HG02870 (cell line): ENCODE measurements around the gene UBN1.

Source experiments
- ATAC-seq: cut with Tn5 transposase; IDR thresholded peaks from one replicate; pipeline ENCODE4 v1.9.1; 2021; ENCODE audit warnings: mild to moderate bottlenecking, moderate library complexity; ENCODE audit not compliant: unreplicated experiment

The UBN1 gene

DNA sequence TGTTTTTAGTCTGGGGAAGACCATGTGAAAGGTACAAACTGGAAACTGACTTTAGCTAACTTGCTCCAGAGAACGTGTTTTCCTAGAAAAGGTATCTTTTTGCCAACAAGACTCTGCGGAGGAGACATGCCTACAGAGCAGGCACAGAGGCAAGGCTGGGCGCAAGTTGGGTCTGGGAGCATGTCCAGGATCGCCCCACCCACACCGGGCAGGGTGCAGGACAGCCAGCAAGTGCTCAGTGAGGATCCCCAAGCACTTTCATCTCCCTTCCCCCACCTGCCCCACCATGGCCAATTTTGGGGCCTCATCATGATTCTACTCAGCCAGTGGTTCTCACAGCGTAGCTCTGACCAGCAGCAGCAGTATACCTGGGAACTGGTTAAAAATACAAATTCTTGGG is 26.6 kb upstream of the UBN1 start:
- ATAC-seq = no peak

GRCh38 chr16:4825196-4825595 is 22.1 kb upstream of the UBN1 start:
- no peak for ATAC-seq

DNA sequence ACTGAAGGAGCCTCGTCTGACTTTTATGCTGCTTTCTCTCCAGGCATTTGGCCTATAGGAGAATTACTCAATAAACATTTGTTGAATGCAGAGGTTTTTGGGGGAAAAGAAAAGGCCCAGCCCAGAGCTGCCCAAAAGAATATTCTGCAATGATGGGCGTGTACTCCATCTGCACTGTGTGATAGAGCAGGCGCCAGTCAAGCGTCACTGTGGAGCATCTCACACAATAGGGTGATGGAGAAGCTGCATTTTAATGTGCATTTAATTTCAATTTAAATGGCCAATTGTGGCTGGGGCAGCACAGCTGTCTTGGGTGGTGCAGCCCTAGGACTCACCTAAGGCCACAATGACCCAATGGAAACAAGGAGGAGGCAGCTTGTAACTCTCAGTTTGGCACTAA is 20.8 kb upstream of the UBN1 start:
- no peak for ATAC-seq

DNA sequence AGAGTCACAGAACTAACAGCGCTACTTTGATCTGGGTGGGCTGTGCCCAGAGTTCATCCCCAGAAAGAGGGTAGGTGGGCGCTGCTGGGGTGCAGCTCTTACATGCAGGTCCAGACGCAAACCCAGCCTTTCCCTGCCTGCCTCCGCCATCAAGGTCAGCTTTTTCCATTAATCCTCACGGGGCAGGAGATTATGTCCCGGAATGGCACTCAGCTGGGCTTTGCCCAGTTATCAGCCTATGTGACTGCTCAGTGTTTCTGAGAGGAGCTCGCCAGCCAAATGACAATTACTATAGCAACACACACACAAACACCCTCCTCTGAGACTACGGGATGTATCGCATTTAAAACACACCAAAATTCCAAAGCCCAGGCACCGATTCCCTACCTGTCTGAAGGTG is 20.3 kb upstream of the UBN1 start:
- no peak for ATAC-seq

DNA sequence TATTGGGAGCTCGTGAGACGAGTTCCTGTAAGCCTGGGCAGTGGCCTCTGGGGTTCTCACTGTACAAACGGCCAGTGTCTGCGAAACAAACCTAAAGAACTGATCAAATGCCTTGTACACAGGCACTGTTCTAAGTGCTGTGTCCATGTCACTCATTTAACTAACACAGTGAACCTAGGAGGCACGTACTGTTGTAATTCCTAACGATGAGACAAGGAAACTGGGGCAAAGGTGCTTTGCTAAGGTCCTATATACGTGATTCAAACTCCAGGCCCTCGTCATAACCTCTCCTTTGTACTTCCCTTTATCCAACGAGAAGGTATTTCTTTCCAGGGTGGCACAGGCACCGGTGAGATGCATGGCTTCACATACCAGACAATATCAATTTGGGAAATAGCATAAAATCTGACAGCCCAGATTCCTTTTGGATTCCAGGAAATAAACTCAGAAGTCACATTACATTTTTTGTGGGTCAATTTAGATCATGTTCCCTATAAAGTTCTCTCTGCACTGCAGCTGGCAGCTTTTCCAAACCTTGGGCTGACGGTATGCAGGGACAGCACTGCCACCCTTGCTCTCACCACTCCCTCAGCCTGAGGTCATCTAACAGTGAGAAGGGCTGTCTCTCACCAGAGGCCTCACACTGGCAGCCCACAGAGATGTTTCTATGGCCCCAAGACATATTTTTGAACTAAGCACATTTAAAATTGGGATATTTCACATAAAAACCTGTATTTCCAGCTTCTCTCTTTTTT is 18.5 kb upstream of the UBN1 start:
- ATAC-seq = no peak

DNA sequence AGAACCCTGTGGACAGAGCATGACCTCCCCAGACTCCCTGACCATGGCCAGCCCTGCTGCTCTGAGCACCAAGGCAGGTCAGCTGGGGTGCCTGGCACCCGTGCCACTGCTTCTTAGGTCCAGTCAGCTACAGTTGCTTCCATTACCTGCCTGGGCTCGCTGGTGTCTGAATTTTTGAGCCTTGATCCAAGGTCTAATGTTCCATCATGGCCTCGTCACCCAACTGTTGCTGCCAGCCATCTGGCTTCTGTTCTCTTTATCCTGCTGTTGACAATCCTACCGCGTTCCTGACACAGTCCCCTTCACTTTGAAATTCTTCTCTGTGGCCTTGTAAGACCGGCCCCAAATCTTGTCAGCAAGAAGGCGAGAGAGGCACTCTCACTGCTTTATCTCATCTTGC is 16.9 kb upstream of the UBN1 start:
- no peak for ATAC-seq

DNA sequence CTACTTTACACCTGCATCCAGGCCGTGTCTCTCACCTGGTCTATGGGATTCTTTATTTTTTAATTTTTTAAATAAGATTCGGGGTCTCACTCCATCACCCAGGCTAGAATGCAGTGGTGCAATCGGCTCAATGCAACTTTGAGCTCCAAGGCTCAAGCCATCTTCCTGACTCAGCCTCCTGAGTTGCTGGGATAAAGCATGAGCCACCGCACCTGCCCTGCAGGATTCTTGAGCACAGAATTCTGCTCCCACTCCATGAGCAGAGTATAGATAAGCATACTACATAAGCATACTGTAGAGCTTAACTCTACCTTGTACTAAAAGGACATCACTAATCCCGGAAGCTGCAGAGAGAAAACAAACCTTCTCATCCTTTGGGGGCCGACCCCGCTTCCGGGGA is 15.7 kb upstream of the UBN1 start:
- no peak for ATAC-seq

DNA sequence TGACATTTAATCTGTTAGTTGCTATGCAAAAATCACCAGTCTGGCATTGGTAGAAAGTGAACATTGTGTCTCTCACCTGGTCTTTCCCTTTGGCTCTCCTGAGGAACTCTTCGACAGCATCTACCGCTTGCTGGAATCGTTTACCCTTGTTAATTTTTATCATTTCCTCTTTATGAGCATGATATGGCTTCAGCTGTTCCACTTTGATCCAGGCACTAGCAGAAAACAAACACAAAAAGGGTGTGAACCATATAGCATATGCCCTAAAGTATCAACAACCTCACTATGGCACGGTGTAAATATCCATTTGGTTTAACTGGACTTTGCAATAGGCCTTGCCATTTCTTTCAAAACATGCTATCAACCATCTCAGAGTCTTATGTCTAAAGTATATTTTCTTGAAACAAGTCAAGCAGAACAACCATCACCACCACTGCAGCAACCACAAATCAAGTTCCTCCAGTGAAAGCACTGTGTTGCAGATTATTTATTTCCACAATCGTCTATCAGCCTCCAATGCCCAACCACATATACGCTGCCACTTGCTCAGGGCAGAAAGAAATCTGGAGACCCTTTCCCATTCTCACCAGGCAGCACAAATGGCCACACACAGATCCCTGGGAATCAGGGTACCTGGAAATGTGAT is 14.5 kb upstream of the UBN1 start:
- ATAC-seq = no peak

DNA sequence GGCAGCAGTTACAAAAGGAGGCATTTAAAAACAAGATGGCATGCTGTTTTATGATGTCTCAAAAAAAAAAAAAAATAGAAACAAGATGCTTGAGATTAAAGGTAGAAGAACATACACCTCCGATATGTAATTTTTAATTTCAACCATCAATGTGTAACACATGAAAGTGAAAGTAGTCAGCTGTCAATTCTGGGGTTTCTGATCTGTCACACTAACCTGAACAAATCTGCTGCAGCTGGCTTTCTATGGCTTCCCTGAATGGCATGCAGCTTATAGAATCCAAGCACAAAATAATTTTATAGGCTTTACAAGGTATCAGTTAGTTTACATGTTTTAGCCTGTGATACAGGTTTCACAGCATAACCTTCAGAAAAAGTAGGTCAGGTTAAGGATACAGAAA is 13.7 kb upstream of the UBN1 start:
- no peak for ATAC-seq

DNA sequence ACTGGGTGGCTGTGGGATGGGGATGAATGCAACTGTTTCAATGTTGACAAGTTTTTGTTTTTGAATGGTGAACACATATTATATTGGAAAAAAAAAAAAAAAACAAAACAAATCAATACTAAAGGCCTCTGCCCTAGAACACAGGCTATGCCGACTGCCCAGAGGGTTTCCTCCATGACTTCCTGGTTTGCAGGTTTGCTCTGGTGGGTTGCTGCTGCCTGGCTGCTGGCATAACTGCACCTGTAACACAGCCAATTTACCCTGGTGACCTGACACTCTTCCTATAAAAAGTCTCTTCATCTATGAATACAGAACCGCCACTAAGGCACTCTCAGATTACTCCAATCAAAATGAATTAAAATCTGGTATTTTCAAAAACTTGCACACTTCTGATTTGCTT is 10.6 kb upstream of the UBN1 start:
- no peak for ATAC-seq

DNA sequence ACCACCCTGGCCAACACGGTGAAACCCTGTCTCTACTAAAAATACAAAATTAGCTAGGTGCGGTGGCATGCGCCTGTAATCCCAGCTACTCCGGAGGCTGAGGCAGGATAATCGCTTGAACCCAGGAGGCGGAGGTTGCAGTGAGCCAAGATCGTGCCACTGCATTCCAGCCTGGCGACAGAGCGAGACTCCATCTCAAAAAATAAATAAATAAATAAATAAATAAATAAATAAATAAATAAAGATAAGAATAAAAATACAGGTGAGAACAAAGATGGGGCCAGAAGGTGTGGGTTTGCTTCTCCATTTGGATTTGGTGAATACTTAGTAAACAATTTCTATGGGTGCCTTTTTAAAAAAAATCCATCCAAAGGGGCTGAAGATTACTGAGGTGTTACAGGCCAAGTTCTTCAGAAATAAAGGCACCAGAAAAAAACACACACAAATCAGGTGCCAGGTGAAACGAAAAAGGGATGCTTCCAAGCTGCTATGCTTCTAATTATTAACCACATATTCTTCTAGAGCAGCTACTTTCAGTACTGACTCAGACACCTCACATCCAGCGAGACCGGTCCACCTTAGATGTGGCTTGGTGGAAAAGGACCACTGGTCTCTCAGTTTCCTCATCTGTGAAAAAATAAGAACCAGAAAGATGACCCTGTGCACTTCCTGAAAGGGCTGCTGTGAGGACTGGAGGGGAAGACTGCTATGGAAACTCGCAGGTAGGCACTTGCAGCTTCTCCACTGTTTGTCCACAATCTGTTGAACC is 9.4 kb upstream of the UBN1 start:
- ATAC-seq = no peak

DNA sequence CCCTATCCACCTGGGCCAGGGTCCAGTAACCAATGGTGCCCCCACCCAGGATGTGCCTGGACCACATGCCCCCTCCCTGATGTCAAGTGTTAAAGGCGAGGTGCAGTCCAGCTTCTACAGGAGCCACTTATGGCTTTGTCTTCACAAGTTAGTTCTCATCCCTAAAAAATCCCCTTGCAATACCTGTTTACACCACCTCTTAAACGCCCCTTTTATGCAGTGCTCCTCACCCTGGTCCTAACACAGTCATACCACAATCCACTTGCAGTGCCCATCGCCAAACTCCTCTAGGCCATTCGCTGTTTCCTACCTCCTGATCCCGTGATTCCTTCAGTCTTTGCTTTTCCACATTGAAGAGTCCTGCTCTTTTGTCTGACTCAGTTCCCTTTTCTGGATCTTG is 7.3 kb upstream of the UBN1 start:
- ATAC-seq = no peak

- ATAC-seq = no peak
These were observed 6.3 kb upstream of the UBN1 start for GRCh38 chr16:4840984-4841383.

GRCh38 chr16:4846503-4846900 is 779 bp upstream of the UBN1 start:
- ATAC-seq = peak; percentile 27

- ATAC-seq = peak; percentile 21
These were observed 700 bp downstream of the UBN1 start for GRCh38 chr16:4847774-4848587.

- no peak for ATAC-seq
These were observed 2.9 kb downstream of the UBN1 start for GRCh38 chr16:4850211-4850610.

GRCh38 chr16:4852221-4852872 is 5.1 kb downstream of the UBN1 start:
- no peak for ATAC-seq

DNA sequence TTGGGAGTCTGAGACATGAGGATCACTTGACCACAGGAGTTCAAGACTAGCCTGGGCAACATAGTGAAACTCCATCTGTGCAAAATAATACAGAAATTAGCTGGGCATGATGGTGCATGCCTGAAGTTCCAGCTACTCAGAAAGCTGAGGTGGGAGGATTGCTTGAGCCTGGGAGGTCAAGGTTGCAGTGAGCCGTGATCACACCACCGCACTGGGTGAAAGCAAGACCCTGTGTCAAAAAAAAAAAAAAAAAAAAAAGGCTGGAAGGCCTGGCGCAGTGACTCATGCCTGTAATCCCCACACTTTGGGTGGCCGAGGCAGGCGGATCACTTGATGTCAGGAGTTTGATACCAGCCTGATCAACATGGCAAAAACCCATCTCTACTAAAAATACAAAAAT is 8.1 kb downstream of the UBN1 start:
- no peak for ATAC-seq

DNA sequence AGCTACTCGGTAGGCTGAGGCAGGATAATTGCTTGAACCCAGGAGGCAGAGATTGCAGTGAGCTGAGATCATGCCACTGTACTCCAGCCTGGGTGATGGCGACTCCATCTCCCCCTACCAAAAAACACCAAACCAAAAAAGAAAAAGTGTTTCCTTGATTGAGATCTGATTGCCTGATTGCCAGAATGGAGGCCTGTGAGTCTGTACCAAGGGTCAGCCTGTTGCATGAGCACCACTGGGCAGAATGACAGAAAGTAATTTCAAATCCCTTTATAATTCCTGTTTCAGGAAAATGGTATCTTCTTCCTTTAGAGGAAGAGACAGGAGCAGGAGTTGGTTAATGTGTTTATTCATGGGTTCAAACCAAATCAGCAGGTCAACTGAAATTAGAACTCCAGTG is 8.5 kb downstream of the UBN1 start:
- no peak for ATAC-seq

GRCh38 chr16:4859190-4859899 is 12.1 kb downstream of the UBN1 start:
- no peak for ATAC-seq
